Neural cell (in vitro differentiated cells): ENCODE measurements around the gene ERBB4.

Experiments used
- EP300 ChIP-seq: fragments of 450-650 bp; conservative IDR thresholded peaks from 2 replicates; pipeline ENCODE4 v1.6.1; 2014; ENCODE audit warnings: antibody characterized with exemption, mild to moderate bottlenecking, moderate library complexity; ENCODE audit not compliant: poor library complexity, severe bottlenecking
- MXI1 ChIP-seq: fragments of 450-650 bp; conservative IDR thresholded peaks from 2 replicates; pipeline ENCODE4 v1.6.1; 2014; ENCODE audit warnings: antibody characterized with exemption, mild to moderate bottlenecking; ENCODE audit not compliant: poor library complexity, severe bottlenecking
- POLR2AphosphoS5 ChIP-seq: IDR thresholded peaks from 2 replicates; pipeline ENCODE4 v1.6.1; 2012
- RAD21 ChIP-seq: fragments of 450-650 bp; conservative IDR thresholded peaks from 2 replicates; pipeline ENCODE4 v1.6.1; 2014; ENCODE audit warnings: antibody characterized with exemption, mild to moderate bottlenecking, moderate library complexity
- TAF1 ChIP-seq: IDR thresholded peaks from 2 replicates; pipeline ENCODE4 v1.6.1; 2012; ENCODE audit warnings: low read depth
- TF ChIP-seq, protein P1 (sequence below): fragments of 450-650 bp; IDR thresholded peaks from 2 replicates; pipeline ENCODE4 v1.5.1; 2014; ENCODE audit warnings: antibody characterized with exemption, mild to moderate bottlenecking, moderate library complexity; ENCODE audit not compliant: poor library complexity, severe bottlenecking
- TF ChIP-seq, protein P2 (sequence below): IDR thresholded peaks from 2 replicates; pipeline ENCODE4 v1.6.1; 2012; ENCODE audit warnings: borderline replicate concordance

DNA sequence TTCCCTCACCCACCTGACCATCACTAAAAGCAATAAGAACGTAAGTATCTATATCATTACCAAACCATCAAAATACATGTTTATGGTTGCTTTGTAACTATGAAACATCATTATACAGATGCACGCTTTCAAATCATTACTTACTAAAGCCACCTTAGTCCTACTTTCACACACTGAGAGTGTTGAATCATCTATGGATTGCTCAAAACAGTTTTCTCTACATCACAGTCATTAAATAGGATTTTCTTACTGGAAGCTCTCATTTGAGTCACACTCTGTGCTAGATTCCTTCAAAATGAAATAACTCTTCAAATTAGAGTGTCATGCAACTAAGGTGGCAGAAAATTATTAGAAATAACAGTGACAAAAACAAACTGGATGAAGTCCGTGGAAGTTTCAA is 1103.8 kb downstream of the ERBB4 start:
- TF ChIP-seq, protein P1, sequence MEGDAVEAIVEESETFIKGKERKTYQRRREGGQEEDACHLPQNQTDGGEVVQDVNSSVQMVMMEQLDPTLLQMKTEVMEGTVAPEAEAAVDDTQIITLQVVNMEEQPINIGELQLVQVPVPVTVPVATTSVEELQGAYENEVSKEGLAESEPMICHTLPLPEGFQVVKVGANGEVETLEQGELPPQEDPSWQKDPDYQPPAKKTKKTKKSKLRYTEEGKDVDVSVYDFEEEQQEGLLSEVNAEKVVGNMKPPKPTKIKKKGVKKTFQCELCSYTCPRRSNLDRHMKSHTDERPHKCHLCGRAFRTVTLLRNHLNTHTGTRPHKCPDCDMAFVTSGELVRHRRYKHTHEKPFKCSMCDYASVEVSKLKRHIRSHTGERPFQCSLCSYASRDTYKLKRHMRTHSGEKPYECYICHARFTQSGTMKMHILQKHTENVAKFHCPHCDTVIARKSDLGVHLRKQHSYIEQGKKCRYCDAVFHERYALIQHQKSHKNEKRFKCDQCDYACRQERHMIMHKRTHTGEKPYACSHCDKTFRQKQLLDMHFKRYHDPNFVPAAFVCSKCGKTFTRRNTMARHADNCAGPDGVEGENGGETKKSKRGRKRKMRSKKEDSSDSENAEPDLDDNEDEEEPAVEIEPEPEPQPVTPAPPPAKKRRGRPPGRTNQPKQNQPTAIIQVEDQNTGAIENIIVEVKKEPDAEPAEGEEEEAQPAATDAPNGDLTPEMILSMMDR, result no peak
- TF ChIP-seq, protein P2, sequence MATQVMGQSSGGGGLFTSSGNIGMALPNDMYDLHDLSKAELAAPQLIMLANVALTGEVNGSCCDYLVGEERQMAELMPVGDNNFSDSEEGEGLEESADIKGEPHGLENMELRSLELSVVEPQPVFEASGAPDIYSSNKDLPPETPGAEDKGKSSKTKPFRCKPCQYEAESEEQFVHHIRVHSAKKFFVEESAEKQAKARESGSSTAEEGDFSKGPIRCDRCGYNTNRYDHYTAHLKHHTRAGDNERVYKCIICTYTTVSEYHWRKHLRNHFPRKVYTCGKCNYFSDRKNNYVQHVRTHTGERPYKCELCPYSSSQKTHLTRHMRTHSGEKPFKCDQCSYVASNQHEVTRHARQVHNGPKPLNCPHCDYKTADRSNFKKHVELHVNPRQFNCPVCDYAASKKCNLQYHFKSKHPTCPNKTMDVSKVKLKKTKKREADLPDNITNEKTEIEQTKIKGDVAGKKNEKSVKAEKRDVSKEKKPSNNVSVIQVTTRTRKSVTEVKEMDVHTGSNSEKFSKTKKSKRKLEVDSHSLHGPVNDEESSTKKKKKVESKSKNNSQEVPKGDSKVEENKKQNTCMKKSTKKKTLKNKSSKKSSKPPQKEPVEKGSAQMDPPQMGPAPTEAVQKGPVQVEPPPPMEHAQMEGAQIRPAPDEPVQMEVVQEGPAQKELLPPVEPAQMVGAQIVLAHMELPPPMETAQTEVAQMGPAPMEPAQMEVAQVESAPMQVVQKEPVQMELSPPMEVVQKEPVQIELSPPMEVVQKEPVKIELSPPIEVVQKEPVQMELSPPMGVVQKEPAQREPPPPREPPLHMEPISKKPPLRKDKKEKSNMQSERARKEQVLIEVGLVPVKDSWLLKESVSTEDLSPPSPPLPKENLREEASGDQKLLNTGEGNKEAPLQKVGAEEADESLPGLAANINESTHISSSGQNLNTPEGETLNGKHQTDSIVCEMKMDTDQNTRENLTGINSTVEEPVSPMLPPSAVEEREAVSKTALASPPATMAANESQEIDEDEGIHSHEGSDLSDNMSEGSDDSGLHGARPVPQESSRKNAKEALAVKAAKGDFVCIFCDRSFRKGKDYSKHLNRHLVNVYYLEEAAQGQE, result no peak
- TF ChIP-seq MXI1 (no peak), EP300 (no peak), TAF1 (no peak), RAD21 (no peak), POLR2AphosphoS5 (no peak)
